Stimulated activated CD4-positive, alpha-beta T cell treated with anti-CD3 and anti-CD28 coated beads, Interleukin-1b, Interleukin-23, amount 100 ng/mL, for 1 hour (primary cell): Measurements from ENCODE around the gene CBLN1.

Source experiments
- DNase-seq, 2 donors: peaks; one replicate each; pipeline ENCODE4 v3.0.0-alpha.2; 2020; ENCODE audit warnings: low read depth in 2 of 2

CBLN1 gene

GRCh38 chr16:49281480-49281842 lies at the start of gene CBLN1:
TSS of gene CBLN1 (minus strand) at chr16:49281838. CDS start at chr16:49281465, 373 bp downstream.
- DNase-seq = no peak

DNA sequence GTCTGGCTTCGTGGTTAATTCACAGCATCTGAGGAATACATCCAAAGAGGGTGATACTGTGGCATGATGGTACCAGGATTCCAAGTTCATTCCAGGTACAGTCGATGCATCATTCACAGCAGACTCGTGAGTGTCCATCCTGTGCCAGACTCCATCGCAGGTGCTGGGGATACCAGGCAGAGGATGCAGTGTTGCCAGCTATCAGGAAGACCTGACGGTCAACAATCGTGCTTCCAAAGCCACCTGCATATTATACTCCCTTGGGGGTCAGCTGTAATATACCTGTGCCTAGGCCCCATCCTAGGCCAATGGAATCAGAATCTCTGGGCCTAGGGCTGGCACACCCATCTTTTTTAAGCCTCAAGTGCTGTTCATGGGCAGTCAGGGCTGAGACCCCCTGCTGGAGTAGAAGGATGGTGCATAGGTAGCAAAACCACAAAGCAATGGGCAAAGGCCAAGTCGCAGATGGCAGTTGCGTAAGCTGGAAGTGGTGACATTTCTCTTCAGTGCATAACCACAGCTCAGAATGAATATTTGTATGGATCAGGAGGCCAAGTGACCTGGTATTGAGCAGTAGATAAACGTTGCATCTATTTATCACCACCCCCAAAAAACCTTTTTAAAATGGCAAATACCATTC lies 49.0 kb upstream of the CBLN1 start:
- DNase-seq = no peak

DNA sequence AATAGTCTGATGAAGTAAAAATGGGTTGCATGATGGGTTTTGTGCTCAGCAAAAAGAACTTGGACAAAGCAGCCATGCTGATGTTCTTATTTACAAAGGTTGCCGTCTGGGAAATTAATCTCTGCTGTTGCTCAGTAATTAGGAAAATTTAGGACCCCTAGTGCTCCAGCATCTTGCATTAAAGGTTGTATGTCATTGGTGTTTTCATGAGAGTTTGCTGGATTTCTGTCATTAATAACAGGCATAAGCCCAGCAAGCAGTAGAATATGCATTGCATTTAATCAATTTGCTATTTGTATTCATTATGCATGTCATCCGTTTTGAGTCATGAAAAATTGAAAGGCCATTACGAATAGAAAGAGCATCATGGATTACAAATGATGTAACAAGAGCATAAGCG lies 46.7 kb upstream of the CBLN1 start:
- no peak for DNase-seq

GRCh38 chr16:49327466-49327865 lies 45.8 kb upstream of the CBLN1 start:
- no peak for DNase-seq

GRCh38 chr16:49324703-49325102 lies 43.1 kb upstream of the CBLN1 start:
- no peak for DNase-seq

DNA sequence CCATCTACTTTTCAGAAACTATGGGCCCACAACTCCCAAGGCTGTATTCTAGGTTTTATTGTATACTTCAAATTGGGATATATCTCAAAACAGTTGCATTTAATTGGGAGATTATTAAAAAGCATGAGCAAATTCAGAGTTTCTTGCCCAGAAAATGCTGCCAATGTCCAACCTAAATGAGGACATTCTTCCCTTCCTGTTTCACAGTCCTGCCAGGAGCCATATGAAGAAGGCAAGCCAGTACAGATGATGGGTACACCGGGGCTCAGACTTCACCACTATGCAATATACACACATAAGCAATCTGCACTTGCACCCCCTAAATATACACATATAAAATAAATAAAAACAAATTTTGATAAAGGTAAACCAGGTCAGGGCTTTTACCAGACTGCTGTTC lies 34.0 kb upstream of the CBLN1 start:
- no peak for DNase-seq

DNA sequence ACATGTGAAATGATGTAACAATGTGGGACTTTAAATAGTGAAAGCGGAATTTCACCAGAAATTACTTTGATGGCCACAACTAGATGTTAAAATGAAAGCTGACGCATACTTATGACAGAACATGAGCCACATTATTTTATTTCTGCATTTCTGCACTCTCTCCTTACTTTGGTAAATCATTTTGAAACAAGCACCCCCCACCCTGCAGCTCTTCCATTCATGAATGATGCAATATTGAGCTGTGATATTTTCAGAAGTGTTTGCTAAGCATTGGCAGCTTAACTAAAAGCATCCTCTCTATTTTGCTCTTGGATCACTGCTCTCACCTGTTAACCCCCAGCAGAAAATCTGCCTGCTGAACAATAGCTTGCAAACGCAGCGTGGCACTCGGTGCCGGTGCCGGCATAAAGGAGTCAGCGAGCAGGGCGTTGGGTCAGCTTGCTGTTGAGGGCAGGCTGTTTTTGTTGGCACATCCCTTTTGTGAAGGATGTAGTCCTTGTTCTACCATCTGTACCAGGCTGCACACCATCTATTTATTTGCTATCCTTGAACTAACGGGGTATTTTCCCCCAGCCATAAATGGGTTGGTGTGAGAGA lies 30.8 kb upstream of the CBLN1 start:
- no peak for DNase-seq

DNA sequence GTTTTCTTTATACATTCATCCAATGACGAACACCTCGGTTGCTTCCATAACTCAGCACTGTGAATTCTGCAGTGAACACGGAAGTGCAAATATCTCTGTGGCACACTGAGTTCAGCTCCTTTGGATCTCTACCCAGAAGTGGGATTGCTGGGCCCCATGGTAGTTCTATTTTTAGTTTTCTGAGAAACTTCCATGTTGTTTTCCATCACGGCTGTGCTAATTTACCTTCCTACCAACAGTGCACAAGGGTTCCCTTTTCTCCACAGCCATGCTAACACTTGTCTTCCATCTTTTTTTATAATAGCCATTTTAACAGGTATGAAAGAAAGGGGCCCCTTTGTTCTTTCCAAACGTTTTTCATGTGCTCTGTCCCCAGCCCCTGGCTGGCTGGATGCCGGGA lies 30.2 kb upstream of the CBLN1 start:
- DNase-seq = no peak

DNA sequence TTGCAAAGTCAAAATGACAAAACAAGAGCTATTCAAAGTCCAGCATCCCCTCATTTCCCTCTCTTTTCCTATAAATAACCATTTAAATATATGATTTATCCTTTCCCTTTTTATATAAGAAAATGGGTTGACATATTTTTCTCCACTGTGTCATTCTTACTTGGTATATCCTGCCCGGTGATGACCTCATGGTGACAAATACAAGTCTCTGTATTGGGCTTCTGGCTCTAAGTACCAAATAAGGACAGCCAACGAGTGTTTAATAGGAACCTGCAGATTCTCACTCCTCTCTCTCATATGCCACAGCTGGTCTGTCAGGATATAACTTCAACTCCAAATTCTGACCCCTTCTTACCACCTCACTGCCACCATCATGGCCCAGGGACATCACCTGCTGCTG lies 25.5 kb upstream of the CBLN1 start:
- DNase-seq = no peak

GRCh38 chr16:49305406-49305805 lies 23.8 kb upstream of the CBLN1 start:
- no peak for DNase-seq

- no peak for DNase-seq
These were observed 10.8 kb upstream of the CBLN1 start for GRCh38 chr16:49292413-49292812.

GRCh38 chr16:49287572-49287971 lies 5.9 kb upstream of the CBLN1 start:
- no peak for DNase-seq

GRCh38 chr16:49284962-49285361 lies 3.3 kb upstream of the CBLN1 start:
- DNase-seq = no peak

- no peak for DNase-seq
These were observed 1.9 kb upstream of the CBLN1 start for GRCh38 chr16:49283376-49284049.

- DNase-seq = no peak
These were observed 1.2 kb upstream of the CBLN1 start for GRCh38 chr16:49282690-49283375.

DNA sequence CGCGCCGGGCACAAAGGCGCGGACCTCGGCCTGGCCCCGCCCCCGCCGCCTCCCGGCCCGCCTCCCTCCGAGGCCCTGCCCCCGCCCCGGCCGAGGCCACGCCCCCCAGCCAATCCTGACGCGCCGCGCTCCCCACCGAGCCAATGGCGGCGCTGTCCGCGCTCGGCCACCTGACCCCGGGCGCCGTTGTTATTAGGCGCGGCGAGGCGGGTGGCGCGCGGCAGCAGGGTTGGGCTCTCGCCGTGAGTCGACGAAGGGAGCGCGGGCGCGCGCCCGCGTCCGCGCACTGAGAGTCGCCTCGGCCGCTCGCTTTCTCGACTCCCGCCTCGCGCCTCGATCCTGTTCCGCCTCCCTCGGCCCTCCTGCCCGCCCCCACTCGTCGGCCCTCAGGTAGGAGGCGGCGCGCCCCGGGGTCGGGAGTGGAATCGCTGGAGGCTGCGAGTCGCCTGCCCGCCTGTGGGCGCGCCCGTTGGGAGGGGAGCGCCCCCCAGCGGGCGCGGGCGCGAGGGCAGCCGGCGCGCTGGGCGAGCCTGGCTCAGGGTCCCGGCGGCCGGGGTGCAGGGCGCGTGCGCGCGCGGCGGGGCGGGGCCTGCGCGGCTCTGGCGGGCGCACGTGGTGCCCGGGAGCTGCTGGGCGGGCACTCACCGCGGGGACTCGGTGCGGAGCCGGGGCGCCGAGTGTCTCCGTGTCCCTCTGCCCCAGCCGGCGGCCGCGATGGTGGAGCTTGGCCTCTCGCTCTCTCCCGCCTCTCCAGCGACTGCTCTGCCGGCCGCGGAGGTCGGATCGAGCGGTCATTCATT lies 405 bp upstream of the CBLN1 start:
- no peak for DNase-seq

DNA sequence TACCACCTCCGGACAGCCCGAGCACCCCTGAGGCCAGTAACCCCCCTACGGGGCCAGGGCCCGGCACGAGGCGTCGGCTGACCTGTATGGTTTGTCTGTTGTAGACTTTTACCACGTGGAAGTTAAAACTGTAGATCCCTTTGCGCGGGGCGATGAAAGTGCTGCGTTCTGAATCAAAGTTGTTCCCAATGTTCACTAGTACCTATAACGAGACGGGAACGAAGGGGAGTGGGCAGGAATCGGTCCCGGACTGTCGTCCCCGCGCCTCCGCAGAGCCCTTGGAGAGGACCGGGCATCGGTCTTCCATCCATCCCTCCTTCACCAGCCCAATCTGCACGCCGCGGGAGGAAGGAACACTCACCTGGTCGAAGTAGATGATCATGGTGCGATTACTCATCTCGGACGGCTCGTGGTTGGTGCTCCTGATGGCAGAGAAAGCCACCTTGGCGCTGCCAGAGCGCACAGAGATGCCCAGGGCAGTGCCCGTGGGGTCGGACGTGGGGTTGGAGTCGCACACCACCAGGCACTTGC lies 732 bp downstream of the CBLN1 start:
- DNase-seq = no peak

DNA sequence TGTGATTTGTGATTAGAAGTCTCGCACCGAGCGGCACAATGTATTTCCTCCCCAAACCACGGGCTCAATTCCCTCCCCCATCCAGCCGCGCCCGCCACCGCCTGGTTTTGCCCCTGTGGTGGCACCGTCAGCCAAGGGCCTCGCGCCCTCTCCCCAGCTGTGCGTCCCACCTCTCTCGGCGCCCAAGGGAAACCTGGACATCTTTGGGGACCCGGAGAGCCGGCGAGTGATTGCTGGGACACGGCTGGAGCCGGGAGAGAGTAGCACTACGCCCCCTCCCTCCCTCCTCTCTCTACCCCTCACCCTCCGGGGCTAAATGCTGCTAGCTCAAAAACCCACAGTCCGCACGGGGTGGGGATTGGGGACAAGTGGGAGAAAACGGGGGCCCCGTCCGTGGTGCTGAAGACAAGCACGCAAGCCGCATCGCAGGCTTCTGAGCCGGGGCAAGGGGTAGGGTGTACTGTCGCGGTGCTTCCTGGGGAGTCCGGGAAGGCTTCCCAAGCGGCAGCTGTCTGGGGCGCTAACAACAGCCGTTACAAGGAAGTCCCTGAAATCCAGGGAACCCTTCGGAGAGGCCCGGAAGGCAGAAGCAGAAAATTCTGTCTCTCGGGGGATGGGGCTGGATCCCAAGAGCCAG lies 1.4 kb downstream of the CBLN1 start:
- DNase-seq = no peak

DNA sequence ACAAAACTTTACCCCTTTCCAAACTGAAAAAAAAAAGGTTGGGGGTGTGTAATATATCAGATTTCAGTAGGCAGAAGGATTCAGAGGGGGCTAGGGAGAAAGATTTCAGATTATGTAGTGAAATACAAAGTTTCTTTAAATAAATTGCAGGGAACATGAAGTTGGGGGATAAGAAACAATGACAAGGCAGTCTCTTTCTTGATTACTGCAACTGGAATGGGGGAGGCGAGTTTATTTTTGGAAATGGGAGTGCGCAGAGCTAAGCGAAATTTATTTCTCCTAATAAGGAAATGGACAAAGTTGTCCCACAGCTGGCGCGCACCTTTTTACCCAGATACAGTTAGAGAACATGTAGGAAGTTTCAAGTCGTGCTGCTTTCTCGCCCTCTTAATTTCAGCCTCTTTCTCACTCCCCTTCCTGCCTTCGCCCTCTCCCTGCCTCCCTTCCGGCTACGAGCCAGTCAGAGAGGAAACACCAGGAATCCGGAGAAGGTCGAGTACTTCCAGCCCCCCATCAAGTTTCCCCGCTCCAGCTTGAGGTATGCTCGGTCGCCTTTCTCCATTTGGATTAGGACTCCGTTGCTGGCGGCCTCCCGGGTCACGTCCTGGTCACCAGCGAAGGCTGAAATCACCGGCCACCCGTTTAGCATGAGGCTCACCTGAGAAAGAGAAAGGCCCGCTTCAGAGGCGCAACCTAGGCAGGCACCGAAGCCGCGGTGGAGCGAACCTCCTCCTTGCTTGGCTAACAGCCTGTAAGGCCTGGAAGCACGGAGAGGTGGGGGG lies 2.5 kb downstream of the CBLN1 start:
- DNase-seq = no peak

DNA sequence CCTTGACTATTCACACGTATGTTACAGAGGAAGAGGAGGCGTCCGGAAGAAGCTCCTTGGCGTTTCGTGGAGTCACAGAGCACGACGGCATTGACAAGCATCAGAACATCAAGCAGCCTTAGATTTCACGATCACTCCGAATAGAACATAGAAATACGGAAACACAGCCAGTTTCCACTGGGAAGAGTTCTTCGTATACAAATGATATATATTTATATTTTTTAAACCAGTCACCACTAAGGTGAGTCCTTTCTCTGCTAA lies 3.1 kb downstream of the CBLN1 start:
- DNase-seq = no peak
